Kidney epithelial cell (primary cell): ENCODE data around the gene PRDM11. TPM values are rescaled to one million over a fixed set of nuclear protein-coding genes. Genes with fewer than 3 reads are reported as not detected.
A peak's percentile ranks its signal among the peaks of the same experiment; 100 is the strongest.

ENCODE experiments used
- DNase-seq: peaks from one replicate; pipeline ENCODE4 v3.0.0-alpha.2; 2010; ENCODE audit warnings: low read depth
- H3K27me3 ChIP-seq: 2 replicates; pipeline ENCODE4 v1.6.0; 2011; ENCODE audit warnings: low read length; ENCODE audit not compliant: control insufficient read depth, insufficient read depth
- H3K36me3 ChIP-seq: 2 replicates; pipeline ENCODE4 v1.5.1; 2011; ENCODE audit warnings: low read length; ENCODE audit not compliant: control insufficient read depth, insufficient read depth
- H3K4me3 ChIP-seq: 2 replicates; pipeline ENCODE4 v1.5.1; 2011; ENCODE audit warnings: low read depth, mild to moderate bottlenecking, control low read depth, low read length
- CTCF ChIP-seq: IDR thresholded peaks from 2 replicates; pipeline ENCODE4 v1.5.1; 2011; ENCODE audit warnings: mild to moderate bottlenecking, moderate library complexity, low read length, control low read depth, inconsistent platforms; ENCODE audit not compliant: insufficient read depth, poor library complexity, severe bottlenecking
- total RNA-seq: library from RNA; depleted of rRNA; stranded (reverse); fragments of >200 nt; gene quantifications from 2 replicates; pipeline ENCODE4 v1.2.3, GENCODE V29; 2015

PRDM11 gene
- total RNA-seq, 1 donor from 2014 or later: 6.6 TPM

GRCh38 chr11:45181889-45182550 is 35.6 kb downstream of the PRDM11 start:
- no peaks in the 10 kb centered on the region for H3K27me3 ChIP-seq
- DNase-seq: no peak
- no peak overlapping the region for H3K4me3 ChIP-seq
- H3K36me3 ChIP-seq: peaks cover 4% of the 10 kb centered on the region
- no peak for TF ChIP-seq CTCF

- DNase-seq: no peak
- Histone ChIP-seq H3K27me3 (no peaks in the 10 kb centered on the region), H3K36me3 (peaks cover 4% of the 10 kb centered on the region), H3K4me3 (no peak overlapping the region)
- TF ChIP-seq CTCF: peak; percentile 49
These were observed 36.5 kb downstream of the PRDM11 start for GRCh38 chr11:45182902-45183301.

GRCh38 chr11:45184640-45185039 is 38.2 kb downstream of the PRDM11 start:
- Histone ChIP-seq H3K36me3 (peaks cover 4% of the 10 kb centered on the region), H3K4me3 (no peak overlapping the region), H3K27me3 (no peaks in the 10 kb centered on the region)
- TF ChIP-seq CTCF: no peak
- DNase-seq: no peak

- no peak for DNase-seq
- TF ChIP-seq CTCF: no peak
- Histone ChIP-seq H3K36me3 (peaks cover 4% of the 10 kb centered on the region), H3K4me3 (no peak overlapping the region), H3K27me3 (no peaks in the 10 kb centered on the region)
These were observed 38.8 kb downstream of the PRDM11 start for GRCh38 chr11:45185228-45185729.

GRCh38 chr11:45187375-45187774 is 40.9 kb downstream of the PRDM11 start:
- Histone ChIP-seq H3K36me3 (peaks cover 4% of the 10 kb centered on the region), H3K27me3 (no peaks in the 10 kb centered on the region), H3K4me3 (no peak overlapping the region)
- DNase-seq: no peak
- no peak for TF ChIP-seq CTCF

- TF ChIP-seq CTCF: no peak
- Histone ChIP-seq H3K36me3 (peaks cover 3% of the 10 kb centered on the region), H3K27me3 (no peaks in the 10 kb centered on the region), H3K4me3 (no peak overlapping the region)
- no peak for DNase-seq
These were observed 41.7 kb downstream of the PRDM11 start for GRCh38 chr11:45188127-45188526.
